H7 (cell line): Measurements from ENCODE around the gene C17orf78. TPM values are rescaled to one million over a fixed set of nuclear protein-coding genes. Genes with fewer than 3 reads are reported as not detected.
"Not testable (repeated sequence)": the region's sequence is repeated elsewhere in the genome, so short reads cannot be mapped to it uniquely, and the experiment has no call there.

Experiments
- DNase-seq: peaks from one replicate; pipeline ENCODE4 v3.0.0; 2012
- H3K27me3 ChIP-seq: 2 replicates; pipeline ENCODE4 v1.6.0; 2011; ENCODE audit warnings: mild to moderate bottlenecking, low read length; ENCODE audit not compliant: control insufficient read depth, insufficient read depth
- H3K36me3 ChIP-seq: replicated peaks from 2 replicates; pipeline ENCODE4 v1.5.1; 2011; ENCODE audit warnings: low read length; ENCODE audit not compliant: control insufficient read depth, insufficient read depth
- H3K4me3 ChIP-seq: 2 replicates; pipeline ENCODE4 v1.5.1; 2011; ENCODE audit warnings: low read depth, mild to moderate bottlenecking, control low read depth, low read length, moderate library complexity; ENCODE audit not compliant: insufficient read depth
- total RNA-seq: library from RNA; depleted of rRNA; stranded (reverse); fragments of >200 nt; shearing (Covaris generic); gene quantifications from 2 replicates; pipeline ENCODE4 v1.2.3, GENCODE V29; 2014

C17orf78 gene
- total RNA-seq, 1 experiment from 2014 or later, result not detected

GRCh38 chr17:37405522-37405921 lies 29.7 kb downstream of the C17orf78 start:
- H3K27me3 ChIP-seq, DNase-seq, H3K36me3 ChIP-seq: not testable (repeated sequence)
- peak overlapping the region; percentile 83; the same call in 1 of the 2 replicates for H3K4me3 ChIP-seq

- Histone ChIP-seq H3K4me3 (peak overlapping the region; percentile 83), H3K36me3 (no peaks in the 10 kb centered on the region), H3K27me3 (no peaks in the 10 kb centered on the region)
- DNase-seq, result no peak
Measured at GRCh38 chr17:37405955-37406634, 30.3 kb downstream of the C17orf78 start.

GRCh38 chr17:37406635-37407461 lies 31.1 kb downstream of the C17orf78 start, which contains the start of the genes ACACA and TADA2A:
Gene ACACA, minus strand, starts transcription at chr17:37406836. Its CDS starts 537 bp downstream, at chr17:37406299.
Gene TADA2A, plus strand, starts transcription at chr17:37406886. Its CDS starts 4,480 bp downstream, at chr17:37411366.
- H3K27me3 ChIP-seq, result no peaks in the 10 kb centered on the region
- peak within 1 kb of the TSS; percentile 83 for H3K4me3 ChIP-seq
- peaks cover 3% of the 10 kb centered on the region for H3K36me3 ChIP-seq
- peak; percentile 98 for DNase-seq

- not testable (repeated sequence) for H3K4me3 ChIP-seq, DNase-seq, H3K27me3 ChIP-seq, H3K36me3 ChIP-seq
Measured at GRCh38 chr17:37408145-37408479, 32.3 kb downstream of the C17orf78 start.

GRCh38 chr17:37410357-37410756 lies 34.6 kb downstream of the C17orf78 start:
- Histone ChIP-seq H3K27me3 (no peaks in the 10 kb centered on the region), H3K36me3 (peaks cover 7% of the 10 kb centered on the region), H3K4me3 (no peak overlapping the region)
- DNase-seq, result no peak

GRCh38 chr17:37413875-37414519 lies 38.2 kb downstream of the C17orf78 start:
- no peaks in the 10 kb centered on the region for H3K27me3 ChIP-seq
- peaks cover 7% of the 10 kb centered on the region for H3K36me3 ChIP-seq
- H3K4me3 ChIP-seq, result no peak overlapping the region
- no peak for DNase-seq

- DNase-seq, result no peak
- Histone ChIP-seq H3K36me3 (peaks cover 4% of the 10 kb centered on the region; the same call in 1 of the 2 replicates), H3K27me3 (no peaks in the 10 kb centered on the region), H3K4me3 (no peak overlapping the region)
Measured at GRCh38 chr17:37417852-37418251, 42.1 kb downstream of the C17orf78 start.

- Histone ChIP-seq H3K4me3 (no peak overlapping the region), H3K27me3 (no peaks in the 10 kb centered on the region), H3K36me3 (no peaks in the 10 kb centered on the region; the same call in none of the 2 replicates)
- no peak for DNase-seq
Measured at GRCh38 chr17:37422971-37423625, 47.3 kb downstream of the C17orf78 start.

- H3K36me3 ChIP-seq, result no peaks in the 10 kb centered on the region; the same call in none of the 2 replicates
- DNase-seq, result no peak
- H3K27me3 ChIP-seq, result no peaks in the 10 kb centered on the region
- no peak overlapping the region for H3K4me3 ChIP-seq
Measured at GRCh38 chr17:37425268-37425667, 49.5 kb downstream of the C17orf78 start.

GRCh38 chr17:37429039-37429438 lies 53.3 kb downstream of the C17orf78 start:
- Histone ChIP-seq H3K27me3 (no peaks in the 10 kb centered on the region), H3K36me3 (no peaks in the 10 kb centered on the region; the same call in none of the 2 replicates), H3K4me3 (no peak overlapping the region)
- no peak for DNase-seq

GRCh38 chr17:37429453-37429852 lies 53.7 kb downstream of the C17orf78 start:
- Histone ChIP-seq H3K4me3 (no peak overlapping the region), H3K27me3 (no peaks in the 10 kb centered on the region), H3K36me3 (no peaks in the 10 kb centered on the region; the same call in 1 of the 2 replicates)
- no peak for DNase-seq

- no peak for DNase-seq
- no peaks in the 10 kb centered on the region; the same call in 1 of the 2 replicates for H3K36me3 ChIP-seq
- no peaks in the 10 kb centered on the region for H3K27me3 ChIP-seq
- H3K4me3 ChIP-seq, result no peak overlapping the region
Measured at GRCh38 chr17:37430051-37430627, 54.4 kb downstream of the C17orf78 start.

- no peak for DNase-seq
- Histone ChIP-seq H3K27me3 (no peaks in the 10 kb centered on the region), H3K4me3 (no peak overlapping the region), H3K36me3 (no peaks in the 10 kb centered on the region)
Measured at GRCh38 chr17:37432671-37433070, 56.9 kb downstream of the C17orf78 start.

GRCh38 chr17:37438141-37438540 lies 62.4 kb downstream of the C17orf78 start:
- Histone ChIP-seq H3K36me3 (peaks cover 3% of the 10 kb centered on the region; the same call in 1 of the 2 replicates), H3K4me3 (no peak overlapping the region), H3K27me3 (no peaks in the 10 kb centered on the region)
- peak; percentile 31 for DNase-seq
